HG03045 (cell line): ENCODE results near the gene PPA2.
A peak's percentile ranks its signal among the peaks of the same experiment; 100 is the strongest.
"Not testable (repeated sequence)": the region's sequence is repeated elsewhere in the genome, so short reads cannot be mapped to it uniquely, and the experiment has no call there.

Experiments
- ATAC-seq: cut with Tn5 transposase; IDR thresholded peaks from one replicate; pipeline ENCODE4 v1.9.1; 2021; ENCODE audit warnings: mild to moderate bottlenecking, moderate library complexity; ENCODE audit not compliant: unreplicated experiment

The PPA2 gene

DNA sequence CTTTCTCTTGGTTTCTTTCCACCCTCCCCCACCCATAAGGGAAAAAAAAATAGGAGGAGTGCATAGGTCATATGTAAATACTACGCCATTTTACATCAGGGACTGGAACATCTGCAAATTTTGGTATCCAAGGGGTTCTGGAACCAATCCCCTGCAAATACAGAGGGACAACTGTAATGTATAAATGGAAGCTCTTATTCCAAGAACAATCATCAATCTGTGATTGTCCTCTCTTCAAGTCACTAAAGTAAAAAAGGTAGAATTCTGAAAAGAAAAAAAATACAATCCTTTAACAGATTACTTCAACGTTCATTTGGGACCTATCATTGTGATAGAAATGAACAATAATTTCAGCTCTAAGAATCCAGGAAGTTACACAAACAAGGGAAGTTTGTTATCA lies 13.6 kb downstream of the PPA2 start:
- ATAC-seq: no peak

- ATAC-seq: not testable (repeated sequence)
These were observed 15.3 kb downstream of the PPA2 start for GRCh38 chr4:105458541-105458940.

- no peak for ATAC-seq
These were observed 15.9 kb downstream of the PPA2 start for GRCh38 chr4:105458001-105458400.

DNA sequence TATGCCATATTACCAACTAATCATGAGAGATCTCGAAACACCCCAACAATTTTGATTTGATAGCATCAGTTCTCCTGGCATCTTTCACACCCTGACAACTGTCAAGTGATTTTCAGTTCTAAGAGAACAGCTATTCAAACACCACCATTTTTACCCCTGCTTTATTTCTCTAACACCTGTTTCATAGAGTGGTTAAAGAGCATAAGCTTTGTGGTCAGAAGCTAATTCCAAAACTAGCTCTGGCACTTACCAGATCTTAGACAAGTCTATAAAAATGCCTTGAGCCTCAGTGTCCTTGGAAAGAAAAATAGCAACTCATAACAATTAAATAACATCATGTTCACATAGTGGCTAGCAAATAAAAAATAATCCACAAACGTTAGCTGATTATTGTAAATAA lies 17.9 kb downstream of the PPA2 start:
- ATAC-seq: no peak

- ATAC-seq: no peak
These were observed 18.7 kb downstream of the PPA2 start for GRCh38 chr4:105455182-105455581.

DNA sequence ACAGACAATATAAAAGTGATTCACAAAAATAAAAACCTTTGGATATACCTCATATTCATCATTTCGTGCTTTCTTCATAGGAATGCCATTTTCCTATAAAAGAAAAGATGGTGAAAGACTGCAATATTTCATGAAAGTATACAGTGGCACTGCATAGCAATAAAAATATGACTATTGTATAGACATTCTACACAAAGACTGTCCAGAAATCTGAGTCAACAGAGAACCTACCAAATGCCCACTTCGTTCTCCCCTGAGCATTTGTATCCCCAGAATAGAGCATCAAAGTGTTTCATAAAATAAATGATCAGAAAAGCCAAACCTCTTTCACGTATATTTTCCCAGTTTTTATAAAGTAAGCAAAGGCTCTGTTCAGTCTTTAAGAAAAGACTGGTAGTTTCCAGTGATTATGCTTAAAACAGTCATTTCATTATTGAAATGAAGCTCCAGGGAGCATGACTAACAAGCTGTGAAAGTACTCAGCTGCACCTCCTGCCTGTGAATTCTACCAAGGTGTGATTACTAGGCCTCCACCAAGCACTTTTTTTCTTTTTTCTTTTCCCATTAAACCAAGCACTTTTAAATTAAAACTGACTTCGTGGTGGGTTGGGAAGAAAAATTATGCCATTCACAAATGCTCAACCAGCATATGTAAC lies 20.2 kb downstream of the PPA2 start:
- ATAC-seq: peak; percentile 92

GRCh38 chr4:105451346-105451745 lies 22.5 kb downstream of the PPA2 start:
- no peak for ATAC-seq

DNA sequence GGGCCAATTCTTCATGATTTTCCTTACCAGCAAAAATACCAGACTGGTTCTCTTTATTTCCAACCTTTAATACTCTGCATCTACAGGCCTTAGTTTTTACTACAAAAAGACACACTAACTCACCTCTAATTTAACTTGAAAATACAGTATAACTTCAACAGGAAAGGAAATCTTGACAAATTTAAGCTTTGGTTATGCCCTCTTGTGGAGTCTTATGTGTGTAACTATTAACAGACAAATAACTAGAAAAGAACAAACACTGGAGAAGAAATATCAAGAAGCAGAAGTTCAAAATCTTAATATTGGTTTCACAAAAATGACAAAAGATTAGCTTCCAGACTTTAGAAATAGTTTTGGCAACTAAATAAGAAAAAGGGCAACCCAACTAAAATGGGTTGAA lies 33.0 kb downstream of the PPA2 start:
- no peak for ATAC-seq

DNA sequence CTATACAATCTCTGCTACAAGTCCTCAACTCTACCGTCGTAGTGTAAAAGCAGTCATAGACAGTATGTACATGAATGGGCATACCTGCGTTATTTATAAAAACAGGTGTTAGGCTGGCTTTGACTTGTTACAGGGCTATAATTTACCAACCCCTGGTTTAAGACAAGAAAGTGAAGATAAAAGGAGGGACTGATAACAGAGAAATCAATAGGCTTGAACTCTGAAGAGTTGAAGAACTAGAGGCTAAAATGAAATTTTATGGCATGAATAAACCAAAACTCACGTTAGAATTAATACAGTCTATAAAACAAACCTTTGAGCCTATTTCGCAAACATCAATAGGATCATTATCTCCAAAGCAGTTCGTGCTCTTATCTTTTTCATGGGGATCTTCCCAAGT lies 36.2 kb downstream of the PPA2 start:
- no peak for ATAC-seq

GRCh38 chr4:105436414-105436813 lies 37.4 kb downstream of the PPA2 start:
- no peak for ATAC-seq

DNA sequence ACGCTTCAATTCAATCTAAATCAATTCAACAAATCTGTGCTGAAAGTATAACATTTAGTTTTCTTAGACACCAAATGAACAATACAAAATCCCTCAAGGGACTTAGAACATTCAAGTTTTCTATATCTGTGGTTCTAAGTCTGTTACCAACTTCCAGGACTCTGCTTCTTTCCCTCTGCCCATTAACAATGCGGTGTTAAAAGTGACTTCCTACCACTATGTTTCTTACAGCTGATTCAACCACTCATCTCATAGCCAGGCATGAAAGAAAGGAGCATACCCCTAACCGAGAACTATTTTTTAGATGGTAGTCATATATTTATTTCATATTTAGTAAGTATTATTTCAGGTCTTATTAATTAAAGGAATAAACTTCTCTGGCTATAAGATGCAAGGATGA lies 38.9 kb downstream of the PPA2 start:
- ATAC-seq: no peak

- ATAC-seq: no peak
These were observed 40.4 kb downstream of the PPA2 start for GRCh38 chr4:105433421-105433820.

GRCh38 chr4:105432438-105432837 lies 41.4 kb downstream of the PPA2 start:
- ATAC-seq: no peak

DNA sequence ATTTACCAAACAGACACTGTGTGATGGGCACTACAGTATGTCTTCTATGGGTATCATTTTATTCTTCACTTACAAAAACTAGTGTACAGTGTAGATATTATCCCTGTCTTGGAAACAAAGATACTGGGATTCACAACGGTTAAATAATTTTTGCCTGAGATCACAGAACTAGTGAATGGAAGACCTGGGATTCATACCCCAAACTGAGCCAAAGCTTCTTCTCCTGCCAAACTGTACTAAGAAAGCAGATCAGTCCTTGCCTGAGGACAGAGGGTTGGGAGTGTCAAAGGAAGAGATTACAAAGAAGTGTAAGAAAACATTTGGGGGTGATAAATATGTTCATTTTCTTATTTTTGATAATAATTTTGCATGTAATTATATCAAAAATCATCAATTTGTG lies 43.1 kb downstream of the PPA2 start:
- ATAC-seq: no peak

DNA sequence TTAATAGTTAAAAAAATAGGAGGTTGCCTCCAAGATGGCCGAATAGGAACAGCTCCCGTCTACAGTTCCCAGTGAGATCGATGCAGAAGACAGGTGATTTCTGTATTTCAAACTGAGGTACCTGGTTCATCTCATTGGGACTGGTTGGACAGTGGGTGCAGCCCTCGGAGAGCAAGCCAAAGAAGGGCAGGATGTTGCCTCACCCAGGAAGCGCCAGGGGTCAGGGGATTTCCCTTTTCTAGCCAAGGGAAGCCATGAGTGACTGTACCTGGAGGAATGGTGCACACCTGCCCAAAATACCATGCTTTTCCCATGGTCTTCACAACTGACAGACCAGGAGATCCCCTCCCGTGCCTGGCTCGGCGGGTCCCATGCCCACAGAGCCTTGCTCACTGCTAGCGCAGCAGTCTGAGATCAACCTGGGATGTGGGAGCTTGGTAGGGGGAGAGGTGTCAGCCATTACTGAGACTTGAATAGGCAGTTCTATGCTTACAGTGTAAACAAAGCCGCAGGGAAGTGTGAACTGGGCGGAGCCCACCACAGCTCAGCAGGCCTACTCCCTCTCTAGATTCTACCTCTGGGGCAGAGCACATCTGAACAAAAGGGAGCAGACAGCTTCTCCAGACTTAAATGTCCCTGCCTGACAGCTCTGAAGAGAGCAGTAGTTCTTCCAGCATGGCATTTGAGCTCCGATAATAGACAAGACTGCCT lies 47.5 kb downstream of the PPA2 start:
- no peak for ATAC-seq

GRCh38 chr4:105422207-105422920 lies 51.5 kb downstream of the PPA2 start:
- ATAC-seq: no peak

- ATAC-seq: no peak
These were observed 56.2 kb downstream of the PPA2 start for GRCh38 chr4:105417624-105418023.

DNA sequence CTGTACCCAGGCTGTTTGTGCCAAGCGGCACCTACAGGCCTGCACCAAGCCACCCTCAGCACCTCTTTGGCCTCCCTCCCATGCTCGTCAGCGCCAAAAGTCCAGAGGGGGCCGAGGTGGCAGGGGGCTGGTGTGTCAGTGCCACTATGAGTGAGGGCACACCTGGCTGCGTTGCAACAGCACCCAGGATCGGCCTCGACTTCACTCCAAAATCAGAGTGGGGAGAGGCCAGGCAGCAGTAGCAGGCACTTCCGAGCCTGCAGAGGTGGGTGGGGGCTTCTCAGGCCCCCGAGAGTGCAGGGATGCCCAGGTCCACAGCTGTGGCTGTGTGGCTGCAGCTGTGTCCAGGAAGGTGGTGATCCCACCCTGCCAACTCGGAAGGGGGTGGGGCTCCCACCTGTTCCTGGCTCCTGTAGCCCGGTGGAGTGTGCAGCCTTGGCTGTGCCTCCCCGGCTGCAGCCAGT lies 58.5 kb downstream of the PPA2 start:
- no peak for ATAC-seq

DNA sequence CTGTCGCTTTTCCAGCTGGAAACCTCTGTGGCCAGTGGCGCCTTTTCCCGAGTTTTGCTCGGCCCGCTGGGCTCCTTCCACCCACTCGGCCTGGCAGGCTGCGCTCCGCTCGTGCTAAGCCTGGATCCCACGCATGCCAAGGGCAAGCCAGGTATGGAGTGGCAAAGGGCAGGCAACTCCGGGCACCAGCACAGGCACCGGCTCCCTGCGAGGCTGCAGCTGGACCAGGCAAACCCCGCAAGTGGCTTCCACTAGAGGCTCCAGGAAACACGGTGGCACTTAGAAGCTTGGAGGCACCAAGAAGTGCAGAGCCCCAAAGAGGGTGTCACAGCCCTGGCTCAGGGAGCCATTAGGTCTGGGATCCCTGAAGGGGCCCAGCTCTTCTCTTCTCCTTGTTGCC lies 59.5 kb downstream of the PPA2 start:
- ATAC-seq: no peak

DNA sequence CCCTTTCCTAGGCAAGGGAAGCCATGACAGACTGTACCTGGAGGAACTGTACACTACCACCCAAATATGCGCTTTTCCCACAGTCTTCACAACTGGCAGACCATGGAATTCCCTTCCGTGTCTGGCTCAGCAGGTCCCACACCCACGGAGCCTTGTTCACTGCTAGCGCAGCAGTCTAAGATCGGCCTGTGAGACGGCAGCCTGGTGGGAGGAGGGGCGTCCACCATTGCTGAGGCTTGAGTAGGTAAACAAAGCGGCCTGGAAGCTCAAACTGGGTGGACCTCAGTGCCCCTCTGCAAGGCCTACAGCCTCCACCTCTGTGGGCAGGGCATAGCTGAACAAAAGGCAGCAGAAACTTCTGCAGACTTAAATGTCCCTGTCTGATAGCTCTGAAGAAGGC lies 64.7 kb downstream of the PPA2 start:
- ATAC-seq: not testable (repeated sequence)

DNA sequence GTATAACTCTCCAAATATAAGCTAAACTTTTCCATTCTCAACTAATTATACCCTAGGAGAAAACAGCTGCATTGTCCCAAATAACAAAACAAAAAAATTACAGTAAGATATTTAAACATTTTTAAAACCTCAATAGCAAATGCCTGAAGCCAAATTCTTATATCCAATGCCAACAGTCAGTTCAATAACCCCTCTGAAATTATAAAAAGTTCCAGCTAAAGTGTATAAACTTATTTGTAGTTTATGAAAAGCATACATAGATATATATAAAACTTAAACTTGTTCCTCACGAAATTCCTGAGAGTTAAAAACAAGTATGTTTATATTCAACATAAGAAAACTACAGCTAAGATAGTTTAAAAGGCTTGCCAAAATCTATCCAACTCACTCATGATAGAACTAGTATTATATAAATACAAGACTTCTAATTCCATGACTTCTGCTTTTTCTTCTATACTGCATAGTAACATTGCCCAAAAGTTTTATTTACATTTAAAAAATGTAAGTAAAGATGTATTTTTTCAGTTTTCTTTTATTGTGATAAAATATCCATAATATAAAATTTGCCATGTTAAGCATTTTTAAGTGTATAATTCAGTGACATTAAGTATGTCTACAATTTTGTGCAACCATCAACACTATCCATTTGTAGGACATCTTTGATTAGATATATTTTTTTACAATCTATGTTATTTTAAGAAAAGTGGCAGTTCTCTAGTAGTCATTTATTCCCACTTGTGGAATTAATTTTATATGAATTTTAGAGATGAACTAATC lies 72.8 kb downstream of the PPA2 start:
- no peak for ATAC-seq
